Sciatic nerve (tissue), 2 donors: ENCODE data around the gene ZBTB20. TPM values are rescaled to one million over a fixed set of nuclear protein-coding genes. Genes with fewer than 3 reads are reported as not detected.
"Not testable (repeated sequence)": the region's sequence is repeated elsewhere in the genome, so short reads cannot be mapped to it uniquely, and the experiment has no call there.

ENCODE experiments used
- ATAC-seq: fragments of 200-7000 bp; cut with Tn5 transposase; one replicate; pipeline ENCODE4 v1.9.1; 2020; ENCODE audit warnings: mild to moderate bottlenecking, moderate library complexity
- DNase-seq: peaks from one replicate; pipeline ENCODE4 v3.0.0-alpha.2; 2020; ENCODE audit warnings: low spot score
- intact Hi-C: fragments of 100-400 bp; cut with DNase I; formaldehyde crosslinking; loops from one replicate; pipeline ENCODE4 v1.14.2; 2022
- total RNA-seq: library from RNA; stranded (reverse); fragmentation: NEBNext Ultra II Directional; extraction: Animal tissue kit (Norgen Biotek cat#: 25700); gene quantifications from one replicate; pipeline ENCODE4 v1.2.1, GENCODE V29; 2021
- donor health status: DM: no; HTN: no; CAD: no.
- donor health status: DM: no; HTN: no; CAD: no.

The ZBTB20 gene
- total RNA-seq, 1 donor from 2014 or later = 145 TPM

GRCh38 chr3:115151921-115152320 is 4.8 kb upstream of the ZBTB20 start:
- intact Hi-C loops = no loop called here
- ATAC-seq (no peak), DNase-seq (no peak)

GRCh38 chr3:115148142-115148790 is 1.2 kb upstream of the ZBTB20 start:
- ATAC-seq (no peak), DNase-seq (no peak)
- intact Hi-C loops = no loop called here

- ATAC-seq (peak; percentile 96), DNase-seq (peak; percentile 98)
- intact Hi-C loops = no loop called here
Measured at GRCh38 chr3:115147329-115148141, 447 bp upstream of the ZBTB20 start.

GRCh38 chr3:115146032-115146417 is 1.1 kb downstream of the ZBTB20 start:
- ATAC-seq (peak; percentile 1), DNase-seq (no peak)
- intact Hi-C loops = no loop called here

- intact Hi-C loops = no loop called here
- ATAC-seq (no peak), DNase-seq (no peak)
Measured at GRCh38 chr3:115141033-115141757, 5.9 kb downstream of the ZBTB20 start.

GRCh38 chr3:115139072-115139471 is 8.0 kb downstream of the ZBTB20 start:
- ATAC-seq (no peak), DNase-seq (no peak)
- intact Hi-C loops = loop anchor here (2.0 kb wide), 1 partner anchor 50 kb away; no protein-coding TSS in a partner anchor

GRCh38 chr3:115134648-115135347 is 12.3 kb downstream of the ZBTB20 start:
- no peak for ATAC-seq
- intact Hi-C loops = no loop called here
- no peak for DNase-seq

- intact Hi-C loops = no loop called here
- DNase-seq (no peak), ATAC-seq (no peak)
Measured at GRCh38 chr3:115127208-115127607, 19.9 kb downstream of the ZBTB20 start.

- DNase-seq (no peak), ATAC-seq (no peak)
- intact Hi-C loops = no loop called here
Measured at GRCh38 chr3:115120597-115120996, 26.5 kb downstream of the ZBTB20 start.

GRCh38 chr3:115113367-115113766 is 33.7 kb downstream of the ZBTB20 start:
- intact Hi-C loops = no loop called here
- no peak for DNase-seq
- peak; percentile 61 for ATAC-seq

GRCh38 chr3:115111632-115112031 is 35.5 kb downstream of the ZBTB20 start:
- no peak for ATAC-seq
- intact Hi-C loops = no loop called here
- no peak for DNase-seq

- intact Hi-C loops = no loop called here
- ATAC-seq = no peak
- no peak for DNase-seq
Measured at GRCh38 chr3:115110830-115111229, 36.3 kb downstream of the ZBTB20 start.

GRCh38 chr3:115110066-115110465 is 37.0 kb downstream of the ZBTB20 start:
- ATAC-seq, intact Hi-C loops, DNase-seq: not testable (repeated sequence)

GRCh38 chr3:115108614-115109013 is 38.5 kb downstream of the ZBTB20 start:
- intact Hi-C loops = no loop called here
- DNase-seq (no peak), ATAC-seq (no peak)

GRCh38 chr3:115102046-115102445 is 45.0 kb downstream of the ZBTB20 start:
- intact Hi-C loops = no loop called here
- no peak for ATAC-seq
- DNase-seq = no peak

GRCh38 chr3:115100806-115101205 is 46.3 kb downstream of the ZBTB20 start:
- ATAC-seq (no peak), DNase-seq (no peak)
- intact Hi-C loops = no loop called here

- DNase-seq (no peak), ATAC-seq (peak; percentile 92)
- intact Hi-C loops = no loop called here
Measured at GRCh38 chr3:115099986-115100571, 47.0 kb downstream of the ZBTB20 start.

GRCh38 chr3:115099134-115099985 is 47.7 kb downstream of the ZBTB20 start:
- ATAC-seq = peak; percentile 65
- intact Hi-C loops = no loop called here
- DNase-seq = no peak
